GM08714 (cell line): Measurements from ENCODE around the gene ARL5C.
"Not testable (repeated sequence)": the region's sequence is repeated elsewhere in the genome, so short reads cannot be mapped to it uniquely, and the experiment has no call there.

Experiments used
- H3K4me3 ChIP-seq: fragments of 200-500 bp; sonication (Bioruptor generic); 2 replicates; pipeline ENCODE4 v1.5.1; 2014; ENCODE audit warnings: mild to moderate bottlenecking, low read length, inconsistent platforms
- ZNF274 ChIP-seq: IDR thresholded peaks from 2 replicates; pipeline ENCODE4 v1.6.1; 2012; ENCODE audit warnings: mild to moderate bottlenecking, low read depth, low read length

Gene ARL5C

DNA sequence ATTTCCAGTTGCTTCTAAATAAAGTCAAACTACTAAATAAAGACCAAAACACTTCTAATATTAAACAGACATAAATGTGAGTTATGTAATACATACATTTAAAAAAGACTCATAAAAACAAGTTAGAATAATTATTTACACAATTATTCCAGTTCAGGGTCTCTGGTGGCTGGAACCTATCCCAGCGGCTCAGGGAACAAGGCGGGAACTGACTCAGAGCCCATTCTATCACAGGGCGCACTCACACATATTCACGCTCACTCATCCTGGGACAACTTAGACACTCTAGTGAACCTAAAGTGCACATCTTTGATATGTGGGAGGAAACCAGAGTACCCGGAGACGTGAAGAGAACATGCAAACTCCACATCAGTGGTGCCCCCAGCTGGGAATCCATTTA, 39.5 kb downstream of the ARL5C start:
- no peak for TF ChIP-seq ZNF274
- H3K4me3 ChIP-seq: no peak overlapping the region

DNA sequence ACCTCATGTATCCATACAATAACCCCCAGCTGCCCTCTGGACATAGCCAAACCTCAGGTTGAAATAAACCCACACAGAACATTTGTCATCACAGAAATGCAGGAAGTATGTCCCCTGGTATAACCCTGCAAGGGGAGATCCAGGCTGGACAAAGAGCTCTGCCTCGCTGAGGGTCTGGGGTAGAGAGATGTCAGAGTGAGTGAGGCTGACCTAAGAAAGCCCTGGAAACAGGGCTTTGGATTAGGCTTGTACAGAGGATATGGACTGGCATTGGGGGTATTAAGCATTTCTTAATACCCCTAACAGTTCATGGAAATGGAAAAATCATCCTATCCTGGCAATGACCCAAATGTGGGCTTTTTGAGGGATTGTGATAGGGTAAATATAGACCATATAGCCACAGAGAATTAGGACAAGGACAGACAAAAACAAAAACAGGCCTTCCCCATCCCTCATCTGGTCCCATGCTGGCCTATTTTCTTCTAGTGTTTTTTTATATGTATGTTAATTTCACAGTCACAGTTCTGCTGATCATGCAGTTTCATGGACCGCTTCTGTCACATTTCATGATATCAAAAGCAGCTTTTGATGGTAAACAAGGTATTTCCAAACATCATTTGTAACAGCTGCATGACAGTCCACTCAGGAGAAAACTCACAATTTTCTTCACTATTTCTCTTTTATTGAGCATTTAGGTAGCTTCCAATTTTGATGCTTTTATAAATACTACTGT, 40.7 kb downstream of the ARL5C start:
- H3K4me3 ChIP-seq: no peak overlapping the region
- TF ChIP-seq ZNF274: no peak

DNA sequence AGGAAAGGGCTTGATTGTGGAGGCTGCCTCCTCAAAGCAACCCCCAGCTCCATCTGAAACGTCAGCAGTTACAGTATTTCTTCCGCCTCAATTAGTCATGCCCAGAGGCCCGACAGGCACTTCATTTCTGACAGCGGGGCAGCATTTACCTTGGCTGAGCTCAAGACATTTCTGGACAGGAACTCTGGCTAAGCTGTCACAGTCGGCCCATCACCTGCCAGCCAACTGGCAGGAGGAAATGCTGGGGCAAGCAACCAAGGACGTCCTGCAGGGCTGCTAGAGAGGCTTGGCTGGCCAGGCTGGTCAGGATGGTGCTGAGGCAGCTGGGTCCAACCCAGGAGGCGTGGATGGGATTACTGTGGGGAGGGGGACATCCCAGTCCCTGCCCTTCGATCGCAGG, 42.3 kb downstream of the ARL5C start:
- no peak for TF ChIP-seq ZNF274
- H3K4me3 ChIP-seq: no peak overlapping the region

DNA sequence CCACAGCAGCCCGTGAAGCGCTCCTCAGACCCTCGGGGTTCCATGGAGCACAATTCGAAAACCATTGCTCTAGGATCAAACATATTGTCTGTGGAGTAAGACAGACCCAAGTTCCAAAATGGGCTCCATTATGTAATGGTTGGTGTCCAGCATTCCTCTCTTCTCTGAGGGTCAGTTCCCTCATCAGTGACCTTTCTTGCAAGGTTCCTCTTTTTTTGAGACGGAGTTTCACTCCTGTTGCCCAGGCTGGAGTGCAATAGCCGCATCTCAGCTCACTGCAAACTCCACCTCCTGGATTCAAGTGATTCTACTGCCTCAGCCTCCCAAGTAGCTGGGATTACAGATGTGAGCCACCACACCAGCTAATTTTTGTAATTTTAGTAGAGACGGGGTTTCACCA, 43.0 kb downstream of the ARL5C start:
- no peak for TF ChIP-seq ZNF274

DNA sequence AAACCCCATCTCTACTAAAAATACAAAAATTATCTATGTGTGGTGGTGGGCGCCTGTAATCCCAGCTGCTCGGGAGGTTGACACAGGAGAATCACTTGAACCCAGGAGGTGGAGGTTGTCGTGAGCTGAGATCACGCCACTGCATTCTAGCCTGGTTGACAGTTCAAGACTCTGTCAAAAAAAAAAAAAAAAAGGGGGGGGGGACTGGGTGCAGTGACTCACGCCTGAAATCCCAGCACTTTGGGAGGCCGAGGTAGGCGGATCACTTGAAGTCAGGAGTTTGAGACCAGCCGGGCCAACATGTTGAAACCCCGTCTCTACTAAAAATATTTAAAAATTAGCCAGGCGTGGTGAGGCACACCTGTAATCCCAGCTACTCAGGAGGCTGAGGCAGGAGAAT, 44.0 kb downstream of the ARL5C start:
- not testable (repeated sequence) for H3K4me3 ChIP-seq

More for the DNA sequence above, 43.0 kb downstream of the ARL5C start:
- no peak overlapping the region for H3K4me3 ChIP-seq

DNA sequence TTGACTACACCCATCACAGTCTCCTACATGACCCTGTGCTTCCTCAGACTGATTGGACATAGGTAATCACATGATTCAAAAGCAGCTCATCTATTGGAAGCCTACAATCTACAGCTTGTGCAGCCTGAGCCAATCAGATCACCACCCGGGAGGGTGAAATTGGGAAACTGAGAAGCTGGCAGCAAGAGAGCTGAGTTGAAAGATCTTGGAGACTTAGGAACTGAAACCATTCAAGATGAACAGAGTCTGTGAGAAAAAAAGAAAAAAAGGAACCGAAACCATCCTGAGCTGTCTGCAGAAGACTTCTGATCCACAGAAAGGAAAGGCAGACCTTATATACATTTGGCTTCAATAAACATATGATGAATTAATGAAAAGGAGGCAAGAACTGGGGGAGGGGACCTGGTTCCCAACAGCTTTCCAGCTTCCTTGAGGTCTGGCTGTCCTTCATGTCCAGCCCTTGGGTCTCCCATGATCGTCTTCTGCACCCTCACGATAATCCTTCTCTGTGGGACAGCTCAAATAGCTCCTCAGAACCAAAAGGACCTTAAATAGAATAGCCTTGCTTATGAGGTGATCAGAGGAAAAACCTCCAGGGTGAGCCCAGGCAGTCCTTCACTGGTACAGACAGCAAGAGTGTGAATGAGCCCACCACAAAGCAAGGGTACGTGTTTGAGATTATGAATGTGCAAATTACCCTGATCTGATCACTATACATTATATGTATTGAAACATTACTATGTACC, 47.1 kb downstream of the ARL5C start:
- no peak for TF ChIP-seq ZNF274
- no peak overlapping the region for H3K4me3 ChIP-seq

DNA sequence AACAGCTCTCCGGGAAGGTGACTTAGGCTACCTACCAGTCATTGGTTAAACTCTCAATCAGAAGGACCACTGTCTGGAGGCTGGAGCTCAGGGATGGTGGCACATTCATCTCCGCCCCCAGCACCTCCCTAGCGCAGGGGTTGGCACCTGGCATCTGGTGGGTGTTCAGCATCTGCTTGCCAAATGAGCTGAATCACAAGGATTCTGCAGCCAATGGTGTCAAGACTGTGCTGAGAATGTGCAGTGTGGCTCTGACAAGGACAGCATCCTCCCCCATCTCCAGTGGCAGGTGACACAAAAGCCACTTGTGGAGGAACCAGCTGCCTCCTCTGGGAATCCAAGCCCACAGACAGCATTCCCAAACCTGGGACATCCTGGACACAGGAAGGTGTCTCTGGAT, 49.7 kb downstream of the ARL5C start:
- TF ChIP-seq ZNF274: no peak
- no peak overlapping the region for H3K4me3 ChIP-seq

DNA sequence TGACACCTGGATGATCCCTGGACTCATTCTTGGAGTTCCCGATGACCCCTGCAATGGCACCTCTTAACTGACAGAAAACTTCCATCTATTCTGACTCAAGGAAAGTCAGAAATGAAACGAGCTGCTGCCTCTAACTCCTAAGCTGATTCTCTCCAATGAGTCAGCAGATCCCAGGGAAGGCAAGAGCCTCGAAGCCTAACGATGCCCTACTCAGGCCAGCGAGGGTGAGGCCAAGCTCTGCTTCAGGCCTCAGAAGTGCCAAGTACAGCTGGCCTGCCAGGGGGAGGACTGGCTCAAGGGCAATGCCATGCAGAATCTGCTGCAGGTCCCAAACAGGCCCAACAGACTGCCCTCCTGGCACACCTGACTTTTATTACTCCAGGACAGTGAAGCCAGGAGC, 50.8 kb downstream of the ARL5C start:
- TF ChIP-seq ZNF274: no peak
- no peak overlapping the region for H3K4me3 ChIP-seq

DNA sequence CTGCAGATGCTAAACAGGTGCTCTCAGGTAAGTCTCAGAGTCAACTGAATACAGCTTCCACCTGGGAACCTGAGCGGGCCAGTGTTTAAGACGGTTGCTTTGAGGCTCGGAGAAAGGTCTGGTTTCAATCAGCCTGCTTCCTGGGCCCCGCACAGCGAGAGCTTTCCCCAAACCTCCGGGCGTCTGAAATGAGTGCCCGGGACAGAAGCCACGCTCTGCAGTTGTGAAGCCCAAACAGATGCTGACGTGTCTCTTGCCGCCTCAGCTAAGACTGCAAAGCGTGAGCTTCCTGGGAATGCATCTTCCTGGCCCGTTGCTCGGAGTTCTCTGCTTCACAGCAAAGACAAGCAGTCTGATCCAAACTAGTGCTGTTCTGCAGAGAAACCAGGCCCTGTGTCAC, 51.2 kb downstream of the ARL5C start:
- no peak overlapping the region for H3K4me3 ChIP-seq
- TF ChIP-seq ZNF274: no peak

DNA sequence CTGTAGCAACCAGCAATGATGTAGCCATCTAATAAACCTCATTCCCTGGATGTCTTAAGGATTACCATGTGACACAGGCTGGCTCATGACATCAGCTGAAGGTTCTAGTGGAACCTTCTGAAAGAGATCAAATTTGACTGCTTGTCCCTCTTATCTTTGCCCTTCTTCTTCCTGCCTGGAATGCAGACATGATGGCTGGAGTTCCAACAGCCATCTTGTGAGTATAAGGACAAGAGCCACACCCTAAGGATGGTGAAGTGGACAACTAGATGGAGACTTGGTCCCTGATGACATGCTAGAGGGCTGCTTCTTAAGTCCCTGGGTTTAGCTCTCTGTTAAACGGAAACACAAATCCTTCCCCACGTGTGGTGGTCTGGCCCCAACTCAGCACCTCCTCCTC, 52.1 kb downstream of the ARL5C start:
- H3K4me3 ChIP-seq: no peak overlapping the region
- no peak for TF ChIP-seq ZNF274

DNA sequence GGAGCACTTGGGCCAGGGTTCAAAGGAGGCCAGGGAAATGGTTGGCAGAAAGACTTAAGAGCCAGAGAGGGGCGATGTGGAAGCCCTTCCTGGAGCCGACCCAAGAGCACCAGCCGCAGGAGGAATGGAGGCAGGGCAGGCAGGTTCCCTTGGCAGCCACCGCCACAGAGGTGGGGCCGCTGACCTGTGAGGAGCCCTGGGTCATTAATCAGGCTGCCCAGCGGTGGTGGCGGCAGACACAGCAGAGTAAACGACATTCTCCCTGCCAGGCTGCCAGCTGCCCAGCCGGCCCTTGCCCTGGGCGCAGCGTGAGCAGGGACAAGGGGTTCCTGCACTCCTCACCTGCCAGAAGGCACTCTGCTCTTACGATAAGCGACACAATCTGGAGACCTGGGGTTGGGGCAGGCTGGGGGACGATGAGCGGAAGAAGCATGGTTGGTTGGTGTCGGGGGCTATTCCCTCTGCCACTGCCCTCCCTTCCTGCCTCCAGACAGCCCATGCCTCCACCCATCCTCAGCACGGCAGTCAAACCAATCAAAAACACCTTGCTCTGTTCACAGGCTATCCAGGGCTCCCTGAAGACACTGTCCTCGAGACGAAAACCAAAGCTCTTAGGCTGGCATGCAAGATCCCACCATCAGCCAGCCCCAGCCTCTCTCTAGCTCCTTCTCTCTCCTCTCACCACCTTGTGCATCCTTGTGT, 55.4 kb downstream of the ARL5C start:
- H3K4me3 ChIP-seq: no peak overlapping the region
- TF ChIP-seq ZNF274: no peak

DNA sequence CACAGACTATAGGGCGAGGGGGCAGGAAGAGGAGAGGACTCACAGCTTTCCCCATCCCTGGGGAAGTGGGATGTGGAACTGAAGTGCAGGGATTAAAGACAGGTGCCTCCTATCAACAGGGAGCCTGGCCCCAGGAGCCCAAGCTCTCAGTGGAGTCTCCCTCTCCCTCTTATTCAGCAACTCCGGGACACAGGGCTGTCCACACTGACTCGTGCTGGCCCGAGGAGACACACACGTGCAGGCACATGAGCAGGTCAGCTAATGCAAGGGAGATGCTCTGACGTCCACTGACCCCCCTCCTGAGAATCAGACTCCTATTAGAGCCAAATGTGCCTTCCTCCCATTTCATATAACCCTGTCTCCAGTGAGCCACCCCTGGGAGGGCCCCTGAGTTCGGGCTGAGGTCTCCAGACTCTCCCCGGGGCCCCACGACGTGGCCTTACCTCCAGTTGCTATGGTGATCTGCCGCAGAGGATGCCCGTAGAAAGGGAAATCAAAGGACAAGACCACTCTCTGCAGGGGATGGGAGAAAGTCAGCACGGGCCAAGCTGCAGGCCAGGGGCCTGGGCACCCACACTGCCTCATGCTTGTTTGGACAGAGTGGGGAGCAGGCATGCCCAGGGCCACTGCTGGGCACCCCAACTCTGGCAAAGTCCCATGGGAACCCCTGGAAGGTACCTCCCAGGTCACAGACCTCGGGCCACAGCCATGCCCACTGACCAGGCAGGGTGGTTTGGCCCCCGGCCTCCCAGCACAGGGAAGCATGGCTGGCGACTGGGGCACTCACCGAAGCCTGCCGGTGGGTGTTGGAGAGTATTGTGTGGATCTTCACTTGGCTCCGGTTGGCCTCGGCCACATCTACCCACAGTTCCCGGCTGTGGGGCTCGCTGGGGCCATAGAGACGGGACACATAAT, 57.2 kb downstream of the ARL5C start:
- H3K4me3 ChIP-seq: no peak overlapping the region
- no peak for TF ChIP-seq ZNF274

DNA sequence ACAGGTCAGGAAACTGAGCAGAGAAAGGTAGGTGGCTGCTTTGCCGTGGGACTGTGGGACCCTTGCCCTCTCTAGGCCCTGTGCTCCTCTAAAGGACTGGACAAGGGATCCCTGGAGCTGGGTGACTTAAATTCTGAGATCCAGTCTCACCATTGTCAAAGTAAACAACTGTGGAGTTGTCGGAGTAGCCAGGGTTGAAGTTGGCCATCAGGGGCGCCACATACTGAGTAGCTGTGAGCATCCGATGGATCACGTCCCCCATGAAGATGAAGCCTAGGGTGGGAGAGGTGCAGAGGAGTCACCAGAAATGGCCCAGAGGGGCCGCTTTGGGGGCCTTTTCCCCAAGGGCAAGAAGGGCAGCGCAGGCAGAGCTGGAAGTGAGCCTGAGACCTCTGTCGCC, 58.0 kb downstream of the ARL5C start:
- no peak for TF ChIP-seq ZNF274
- no peak overlapping the region for H3K4me3 ChIP-seq

DNA sequence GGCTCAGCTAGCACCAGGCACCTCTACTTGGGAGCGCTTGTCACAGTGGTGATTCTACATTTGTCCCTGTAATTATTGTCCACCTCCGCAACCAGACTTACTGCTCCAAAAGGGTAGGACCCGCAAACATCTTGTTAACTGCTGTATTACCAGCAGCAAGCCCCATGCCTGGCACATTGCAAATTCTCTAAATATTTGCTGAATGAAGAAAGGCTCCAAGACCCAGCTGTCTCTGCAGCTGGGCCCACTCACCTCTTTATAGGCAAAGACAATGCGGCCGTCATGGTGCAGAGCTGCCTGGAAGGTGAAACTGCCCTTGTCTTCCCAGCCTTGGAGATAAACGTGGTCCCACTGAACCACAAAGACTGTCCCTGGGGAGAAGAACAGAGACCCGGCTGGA, 58.8 kb downstream of the ARL5C start:
- TF ChIP-seq ZNF274: no peak
- H3K4me3 ChIP-seq: no peak overlapping the region
